Occipital lobe (tissue), 2 donors: ENCODE results near the gene DCPS. TPM values are rescaled to one million over a fixed set of nuclear protein-coding genes. Genes with fewer than 3 reads are reported as not detected.
"Not testable (repeated sequence)": the region's sequence is repeated elsewhere in the genome, so short reads cannot be mapped to it uniquely, and the experiment has no call there.

Source experiments
- DNase-seq: peaks from one replicate; lab custom pipeline; 2025; lab: John Stamatoyannopoulos, UW
- total RNA-seq: library from RNA; depleted of rRNA; stranded (reverse); fragments of >200 nt; gene quantifications from one replicate; pipeline ENCODE4 v1.2.3, GENCODE V29; 2014

The DCPS gene
- total RNA-seq, 1 donor from 2014 or later: 3.7 TPM

- DNase-seq: no peak
Measured at GRCh38 chr11:126344141-126345080, 40.6 kb downstream of the DCPS start.

- DNase-seq: no peak
Measured at GRCh38 chr11:126345283-126345682, 41.4 kb downstream of the DCPS start.

GRCh38 chr11:126345759-126346585, 42.1 kb downstream of the DCPS start:
- DNase-seq: peak; percentile 22

GRCh38 chr11:126346586-126346940, 42.7 kb downstream of the DCPS start:
- DNase-seq: no peak

- DNase-seq: not testable (repeated sequence)
Measured at GRCh38 chr11:126346946-126347345, 43.1 kb downstream of the DCPS start.

GRCh38 chr11:126347751-126348668, 44.1 kb downstream of the DCPS start:
- DNase-seq: no peak

- DNase-seq: no peak
Measured at GRCh38 chr11:126348806-126349582, 45.1 kb downstream of the DCPS start.

- DNase-seq: no peak
Measured at GRCh38 chr11:126350836-126351235, 47.0 kb downstream of the DCPS start.

- DNase-seq: no peak
Measured at GRCh38 chr11:126352163-126352562, 48.3 kb downstream of the DCPS start.

- no peak for DNase-seq
Measured at GRCh38 chr11:126352934-126353801, 49.3 kb downstream of the DCPS start.

- no peak for DNase-seq
Measured at GRCh38 chr11:126354631-126355323, 50.9 kb downstream of the DCPS start.

- peak; percentile 83 for DNase-seq
Measured at GRCh38 chr11:126355324-126355925, 51.6 kb downstream of the DCPS start, which contains the start of gene ST3GAL4. Gene ST3GAL4 (plus strand): TSS chr11:126355686. CDS start chr11:126406156, 50,470 bp downstream.

- peak; percentile 55 for DNase-seq
Measured at GRCh38 chr11:126355926-126356897, 52.4 kb downstream of the DCPS start.

GRCh38 chr11:126357055-126357962, 53.4 kb downstream of the DCPS start:
- DNase-seq: no peak

- DNase-seq: no peak
Measured at GRCh38 chr11:126357969-126358762, 54.3 kb downstream of the DCPS start.
